ENCODE data around the gene TRAK1.

TRAK1 gene

DNA sequence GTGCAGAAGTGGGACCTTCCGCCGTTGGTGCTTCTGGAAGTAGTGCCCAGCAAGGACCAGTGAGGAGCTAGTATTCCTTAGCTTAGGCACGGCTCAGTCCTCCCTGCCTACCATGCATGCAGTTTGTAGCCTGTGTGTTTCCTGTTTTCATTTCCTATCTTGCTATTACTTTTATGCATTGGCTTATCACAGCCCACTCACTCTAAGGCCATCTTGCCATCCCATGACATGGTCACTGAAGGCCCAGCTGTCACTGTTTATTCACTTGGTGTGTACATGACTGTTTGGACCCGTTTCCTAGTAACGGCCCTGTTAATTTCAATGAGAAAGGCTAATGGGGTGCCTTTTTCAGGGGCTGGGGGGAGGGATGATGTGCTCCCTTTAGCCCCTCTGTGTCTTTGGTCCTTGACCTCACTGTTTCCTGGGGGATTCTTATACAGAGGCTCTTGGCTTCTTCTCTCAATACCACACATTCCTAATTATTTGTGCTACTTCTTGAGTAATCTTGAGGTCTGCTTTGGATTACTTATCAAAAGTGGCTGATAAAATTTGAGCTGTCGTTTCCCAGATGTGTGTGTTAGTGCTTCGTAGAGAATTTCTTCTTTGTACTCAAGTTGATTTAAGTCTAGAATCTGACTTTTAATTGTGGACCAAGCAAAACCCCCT, 24.5 kb upstream of the TRAK1 start:
- no peak for DNase-seq (ENCODE audit: low read depth in 2 of 2, low spot score in 1 of 2)

DNA sequence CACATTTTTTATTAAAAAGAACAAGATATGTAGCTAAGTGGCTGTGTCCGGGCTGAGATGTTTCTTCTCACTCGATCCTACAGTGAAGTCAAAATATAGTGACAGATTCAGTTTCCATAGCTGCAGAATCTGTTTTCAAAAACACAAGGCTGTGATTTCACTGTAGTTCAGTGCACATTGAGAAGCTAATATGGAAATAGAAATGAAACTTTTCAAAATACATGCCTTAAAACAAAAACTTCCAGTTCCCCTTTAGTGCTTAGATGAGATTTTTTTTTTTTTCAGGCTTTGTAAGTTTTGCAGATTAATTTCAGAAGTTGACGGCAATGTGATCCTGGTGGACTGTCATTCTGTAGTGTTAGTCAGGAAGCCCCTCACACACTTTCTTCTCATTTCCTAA, 23.8 kb upstream of the TRAK1 start:
- no peak for DNase-seq (ENCODE audit: low read depth in 2 of 2, low spot score in 1 of 2)

DNA sequence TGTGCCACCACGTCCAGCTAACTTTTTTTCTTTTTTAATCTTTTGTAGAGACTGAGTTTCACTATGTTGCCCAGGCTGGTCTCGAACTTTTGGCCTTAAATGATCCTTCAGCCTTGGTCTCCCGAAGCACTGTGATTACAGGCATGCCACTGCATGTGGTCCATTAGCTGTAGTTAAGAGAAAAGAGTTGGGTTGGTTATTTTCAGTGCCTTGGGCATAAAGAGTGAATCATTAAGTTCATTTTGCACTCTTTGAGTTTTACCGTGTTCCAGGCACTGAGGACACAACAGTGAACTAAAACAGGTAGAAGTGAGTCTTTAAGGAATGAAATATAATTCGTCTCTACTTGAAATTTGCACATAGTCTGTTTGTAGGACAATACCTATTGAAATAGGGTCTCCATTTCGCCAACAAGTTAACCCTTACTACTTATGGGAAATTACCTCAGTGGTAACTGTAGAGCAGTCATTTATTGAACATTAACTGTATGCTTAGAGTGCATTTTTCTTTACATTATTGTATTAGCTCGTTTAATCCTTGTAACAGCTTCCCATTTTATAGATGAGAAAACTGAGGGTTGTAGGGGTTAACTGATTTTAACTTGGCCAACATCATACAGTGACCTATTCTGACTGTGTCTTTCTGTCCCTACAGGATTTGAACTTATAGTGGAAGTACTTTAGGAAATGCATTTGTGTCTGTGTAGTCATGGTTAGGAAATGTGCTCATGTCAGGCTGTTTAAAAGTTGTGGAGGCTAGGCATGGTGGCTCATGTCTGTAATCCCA, 22.7 kb upstream of the TRAK1 start:
- no peak for DNase-seq (ENCODE audit: low read depth in 2 of 2, low spot score in 1 of 2)

DNA sequence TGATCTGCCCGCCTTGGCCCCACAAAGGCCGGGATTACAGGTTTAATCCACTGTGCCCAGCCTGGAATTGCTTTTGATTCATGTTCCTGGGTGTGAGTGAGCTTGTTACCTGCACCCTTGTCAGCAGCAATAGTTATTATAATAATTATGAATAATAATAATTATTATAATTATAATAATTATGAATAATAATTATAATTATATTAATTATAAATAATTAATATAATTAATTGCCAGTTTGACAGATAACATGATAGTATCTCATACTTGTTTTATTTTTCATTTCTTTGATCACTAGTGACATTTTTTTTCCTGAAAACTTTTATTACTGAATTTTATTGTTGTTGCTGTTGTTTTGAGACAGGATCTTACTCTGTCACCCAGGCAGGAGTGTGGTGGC, 21.1 kb upstream of the TRAK1 start:
- DNase-seq (ENCODE audit: low read depth in 2 of 2, low spot score in 1 of 2): no peak

DNA sequence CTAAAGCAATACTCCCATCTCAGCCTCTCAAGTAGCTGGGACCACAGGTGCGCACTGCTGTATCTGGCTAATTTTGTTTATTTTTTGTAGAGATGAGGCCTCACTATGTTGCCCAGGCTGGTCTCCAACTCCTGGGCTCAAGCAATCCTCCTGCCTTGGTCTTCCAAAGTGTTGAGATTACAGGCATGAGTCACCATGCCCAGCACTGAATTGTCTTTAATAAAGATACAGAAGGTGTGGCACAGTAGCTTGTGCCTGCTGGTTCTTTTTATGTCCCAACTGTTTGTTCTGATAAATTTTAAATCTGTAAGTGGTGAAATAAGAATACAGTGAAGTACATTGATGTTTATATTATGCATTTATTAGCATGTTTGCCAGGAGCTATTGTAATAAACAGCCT, 20.6 kb upstream of the TRAK1 start:
- DNase-seq (ENCODE audit: low read depth in 2 of 2, low spot score in 1 of 2): no peak

DNA sequence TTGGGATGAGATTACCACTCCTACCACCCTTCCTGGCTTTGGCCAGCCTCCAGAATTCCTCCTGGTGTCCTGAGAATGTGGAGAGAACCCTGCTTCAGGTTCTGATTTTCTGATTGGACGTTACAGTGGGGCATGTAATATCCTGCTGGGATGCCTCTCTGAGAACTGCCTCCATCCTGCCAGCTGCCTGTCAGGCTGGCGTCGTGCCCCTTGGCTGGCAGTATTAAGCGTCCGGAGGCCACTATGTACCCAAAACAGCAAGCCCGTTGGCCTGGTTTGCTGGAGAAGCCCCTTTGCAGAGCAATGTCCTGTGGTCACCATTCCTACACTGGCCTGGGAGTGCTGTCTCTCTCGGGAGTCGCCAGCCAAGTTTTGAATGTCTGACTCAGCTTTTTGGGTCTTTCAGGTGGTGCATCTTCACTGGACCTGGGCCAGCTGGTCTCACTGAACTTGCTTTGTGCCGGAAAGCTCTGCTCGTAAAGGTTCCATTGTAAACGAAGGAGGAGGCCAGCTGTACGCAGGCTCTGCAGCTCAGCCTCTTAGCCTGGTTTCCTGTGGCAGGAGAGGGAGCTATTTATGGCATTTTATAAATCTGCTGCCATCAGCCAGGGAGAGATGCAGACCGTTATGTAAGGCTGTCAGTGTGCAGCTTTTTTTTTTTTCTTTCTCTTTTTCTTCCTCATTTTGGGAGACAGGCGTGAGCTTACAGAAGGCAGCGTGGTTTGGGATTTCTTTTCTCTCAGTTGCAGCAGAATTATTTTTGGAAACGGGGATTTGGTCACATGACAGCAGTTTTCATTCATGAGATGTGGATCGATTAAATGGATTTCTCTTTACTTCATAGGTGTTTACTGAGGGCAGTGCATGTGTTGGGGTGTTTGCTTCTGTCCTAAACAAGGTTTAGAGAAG, 19.0 kb upstream of the TRAK1 start:
- no peak for DNase-seq (ENCODE audit: low read depth in 2 of 2, low spot score in 1 of 2)

DNA sequence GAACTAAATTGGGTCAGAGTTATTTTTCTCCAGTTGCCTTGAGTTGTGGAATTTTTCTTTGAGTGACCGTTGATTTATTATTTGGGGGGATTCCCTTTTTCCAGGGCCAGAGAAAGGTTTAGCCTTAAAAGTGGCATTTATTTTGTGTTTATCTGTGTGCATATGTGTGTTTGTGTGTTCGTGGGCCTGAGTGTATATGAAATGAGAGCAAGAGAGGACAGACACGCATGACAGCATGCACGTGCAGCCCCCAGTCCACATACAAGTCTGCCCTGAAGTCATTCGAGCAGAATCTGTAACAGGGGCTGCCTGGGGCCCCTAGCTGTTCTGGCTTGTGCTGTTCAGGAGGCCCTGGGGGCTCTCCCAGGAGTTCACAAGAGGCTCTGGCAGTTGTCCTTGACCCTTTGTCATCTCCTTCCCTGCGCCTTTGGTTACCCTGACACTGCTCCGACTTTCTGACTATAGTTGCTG, 18.3 kb upstream of the TRAK1 start:
- DNase-seq (ENCODE audit: low read depth in 2 of 2, low spot score in 1 of 2): no peak

DNA sequence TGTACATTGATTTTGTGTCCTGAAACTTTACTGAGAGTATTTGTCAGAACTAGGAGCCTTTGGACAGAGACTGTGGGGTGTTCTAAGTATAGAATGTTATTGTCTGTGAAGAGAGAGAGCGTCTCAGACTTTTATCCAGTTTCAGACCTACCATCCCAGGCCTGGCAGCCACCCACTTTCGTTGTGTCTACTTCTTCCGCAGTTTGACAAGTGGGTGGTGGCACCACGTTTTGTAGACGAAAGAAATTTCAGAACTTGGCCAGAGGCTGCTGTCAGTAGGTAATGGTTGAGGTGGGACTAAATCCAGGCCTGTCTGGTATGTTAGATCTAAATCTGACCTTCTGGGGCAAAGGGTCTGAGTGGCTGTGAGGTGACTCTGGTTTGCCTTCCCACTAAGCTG, 13.4 kb upstream of the TRAK1 start:
- DNase-seq (ENCODE audit: low read depth in 2 of 2, low spot score in 1 of 2): no peak

DNA sequence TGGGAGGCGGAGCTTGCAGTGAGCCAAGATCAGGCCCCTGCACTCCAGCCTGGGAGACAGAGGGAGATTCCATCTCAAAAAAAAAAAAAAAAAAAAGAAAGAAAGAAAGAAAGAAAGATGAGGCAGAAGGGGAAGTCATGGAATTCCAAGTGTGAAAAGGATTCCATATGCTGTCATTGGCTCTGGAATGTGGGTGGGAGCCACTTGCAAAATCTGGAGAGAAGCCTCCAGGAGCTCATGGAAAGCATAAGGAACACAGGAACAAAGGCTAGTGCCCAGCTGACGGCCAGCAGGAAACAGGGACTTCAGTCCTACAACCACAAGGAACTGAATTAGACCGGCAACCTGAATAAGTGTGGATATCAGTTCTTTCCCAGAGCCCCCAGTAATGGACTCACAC, 12.5 kb upstream of the TRAK1 start:
- DNase-seq (ENCODE audit: low read depth in 2 of 2, low spot score in 1 of 2): no peak

DNA sequence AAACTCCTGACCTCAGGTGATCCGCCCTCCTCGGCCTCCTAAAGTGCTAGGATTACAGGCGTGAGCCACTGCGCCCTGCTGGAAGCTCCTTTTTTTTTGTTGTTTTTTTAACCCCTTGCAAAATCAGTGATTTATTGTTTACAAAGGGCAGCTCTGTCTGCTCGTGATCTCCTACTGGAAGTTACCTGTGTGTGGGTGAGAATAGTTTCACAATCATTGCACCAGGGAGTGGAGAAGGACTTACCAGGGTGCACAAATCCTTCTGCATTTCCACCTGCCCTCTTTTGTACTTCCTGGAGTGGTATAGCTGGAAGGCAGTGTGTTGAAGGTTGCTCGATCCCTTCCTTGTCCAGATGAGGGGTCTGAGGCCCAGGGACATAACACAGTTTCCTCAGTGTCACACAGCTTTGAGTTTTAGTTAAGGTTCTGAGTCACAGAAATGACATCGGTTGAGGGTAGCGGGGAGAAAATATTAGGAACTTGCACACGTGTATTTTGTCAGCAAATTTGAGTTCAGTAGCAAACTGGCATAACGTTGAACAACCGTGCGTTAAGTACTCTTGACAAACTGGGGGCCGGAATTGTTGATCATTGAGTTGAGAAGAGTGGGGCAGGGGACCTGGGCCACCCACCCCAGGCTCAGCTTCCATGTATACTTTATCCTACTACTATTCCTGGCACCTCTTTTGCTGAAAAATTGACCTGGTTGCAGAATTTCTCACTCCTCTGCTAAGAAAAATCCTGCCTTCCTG, 11.3 kb upstream of the TRAK1 start:
- DNase-seq (ENCODE audit: low read depth in 2 of 2, low spot score in 1 of 2): no peak

DNA sequence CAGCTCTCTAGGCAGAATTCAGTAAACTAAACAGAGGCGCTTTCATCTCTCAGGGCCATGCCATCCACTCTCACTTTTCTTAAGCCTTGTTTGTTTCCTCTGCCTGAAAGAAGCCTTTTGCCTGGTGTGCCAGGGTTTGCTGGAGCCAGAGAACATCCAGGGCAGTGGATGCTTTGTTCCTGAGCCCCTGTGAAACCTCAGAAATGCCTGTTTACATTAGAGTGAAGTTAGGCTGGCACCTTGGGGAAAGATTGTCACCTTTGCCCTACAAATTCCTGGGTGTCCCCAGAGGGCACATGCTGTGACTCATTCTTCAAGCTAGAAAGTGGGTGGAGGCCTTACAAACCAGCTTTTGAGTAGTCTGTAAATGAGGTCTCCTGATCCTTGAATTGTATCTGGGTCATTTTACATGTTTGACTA, 10.7 kb upstream of the TRAK1 start:
- no peak for DNase-seq (ENCODE audit: low read depth in 2 of 2, low spot score in 1 of 2)

DNA sequence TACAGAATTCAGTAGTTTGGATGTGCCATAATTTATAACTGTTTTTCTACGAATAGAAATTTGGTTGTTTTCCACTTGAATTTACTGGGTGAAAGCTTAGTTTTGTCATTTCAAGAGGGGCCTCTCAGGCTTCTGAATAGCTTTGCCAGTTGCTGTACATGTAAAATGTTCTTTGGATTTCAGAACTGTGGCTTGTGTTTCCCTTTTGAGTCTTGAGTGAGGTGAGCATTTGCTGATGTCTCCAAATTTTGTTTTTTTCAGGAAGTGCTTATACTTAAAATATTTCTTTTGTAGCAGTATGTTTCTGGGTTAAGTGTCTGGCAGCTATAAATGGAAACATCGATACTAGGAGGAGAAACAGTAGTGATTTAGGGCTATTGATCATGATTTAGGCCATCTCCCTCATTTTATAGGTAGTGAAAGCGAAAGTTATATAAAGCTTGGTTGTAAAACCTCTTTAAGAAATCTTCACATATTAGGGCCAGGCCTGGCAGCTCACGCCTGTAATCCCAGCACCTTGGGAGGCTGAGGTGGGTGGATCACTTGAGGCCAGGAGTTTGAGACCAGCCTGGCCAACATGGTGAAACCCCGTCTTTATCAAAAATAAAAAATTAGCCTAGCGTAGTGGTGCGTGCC, 9.2 kb upstream of the TRAK1 start:
- DNase-seq (ENCODE audit: low read depth in 2 of 2, low spot score in 1 of 2): no peak

DNA sequence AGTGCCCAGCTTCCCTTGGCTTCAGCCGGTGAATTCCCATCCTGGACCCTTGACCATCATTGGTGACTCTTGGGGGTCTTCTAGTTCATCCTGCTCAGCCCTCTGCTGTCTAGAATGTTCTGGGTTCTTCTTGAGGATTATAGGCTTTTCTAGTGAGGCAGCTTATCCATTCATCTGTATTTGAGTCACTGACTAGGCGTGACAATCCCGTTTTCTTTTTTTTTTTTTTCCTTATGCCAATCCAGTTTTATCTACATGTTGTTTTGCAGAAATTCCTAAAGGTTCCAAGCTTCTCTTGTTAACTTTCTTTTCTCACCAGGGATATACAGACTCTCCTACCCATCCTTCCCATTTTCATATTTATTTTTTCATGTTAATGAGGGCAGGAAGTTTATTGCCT, 6.6 kb upstream of the TRAK1 start:
- no peak for DNase-seq (ENCODE audit: low read depth in 2 of 2, low spot score in 1 of 2)

DNA sequence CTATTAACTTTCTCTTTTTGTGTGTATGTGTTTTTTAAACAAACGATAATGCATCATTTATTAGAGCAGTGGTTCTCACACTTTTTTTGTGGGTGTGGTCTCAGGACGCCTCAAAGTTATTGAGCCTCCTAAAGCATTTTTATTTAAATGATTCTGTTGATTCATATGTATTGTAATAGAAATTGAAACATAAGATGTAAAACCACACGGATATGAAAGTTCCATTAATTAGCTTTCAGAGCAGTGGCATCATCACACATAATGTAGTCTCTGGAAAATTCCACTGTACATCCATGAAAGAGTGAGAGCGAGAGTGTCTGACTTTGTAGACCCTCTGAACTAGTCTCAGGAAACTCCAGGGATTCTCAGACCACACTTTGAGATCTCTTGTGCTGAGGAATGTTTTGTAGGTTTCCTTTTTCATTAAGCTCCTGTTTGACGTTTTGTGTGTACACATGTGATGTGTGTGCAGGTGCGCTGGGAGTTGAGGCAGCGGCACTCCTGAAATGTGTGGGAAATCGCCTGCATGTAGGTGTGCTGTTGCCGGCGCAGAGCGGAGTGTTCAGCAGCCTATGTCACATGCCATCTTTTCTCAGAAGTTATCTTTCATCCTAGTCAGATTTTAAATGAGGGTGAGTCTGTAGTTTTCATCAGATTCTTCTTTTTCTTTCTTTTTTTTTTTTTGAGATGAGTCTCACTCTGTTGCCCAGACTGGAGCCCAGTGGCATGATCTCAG, 5.3 kb upstream of the TRAK1 start:
- no peak for DNase-seq (ENCODE audit: low read depth in 2 of 2, low spot score in 1 of 2)

DNA sequence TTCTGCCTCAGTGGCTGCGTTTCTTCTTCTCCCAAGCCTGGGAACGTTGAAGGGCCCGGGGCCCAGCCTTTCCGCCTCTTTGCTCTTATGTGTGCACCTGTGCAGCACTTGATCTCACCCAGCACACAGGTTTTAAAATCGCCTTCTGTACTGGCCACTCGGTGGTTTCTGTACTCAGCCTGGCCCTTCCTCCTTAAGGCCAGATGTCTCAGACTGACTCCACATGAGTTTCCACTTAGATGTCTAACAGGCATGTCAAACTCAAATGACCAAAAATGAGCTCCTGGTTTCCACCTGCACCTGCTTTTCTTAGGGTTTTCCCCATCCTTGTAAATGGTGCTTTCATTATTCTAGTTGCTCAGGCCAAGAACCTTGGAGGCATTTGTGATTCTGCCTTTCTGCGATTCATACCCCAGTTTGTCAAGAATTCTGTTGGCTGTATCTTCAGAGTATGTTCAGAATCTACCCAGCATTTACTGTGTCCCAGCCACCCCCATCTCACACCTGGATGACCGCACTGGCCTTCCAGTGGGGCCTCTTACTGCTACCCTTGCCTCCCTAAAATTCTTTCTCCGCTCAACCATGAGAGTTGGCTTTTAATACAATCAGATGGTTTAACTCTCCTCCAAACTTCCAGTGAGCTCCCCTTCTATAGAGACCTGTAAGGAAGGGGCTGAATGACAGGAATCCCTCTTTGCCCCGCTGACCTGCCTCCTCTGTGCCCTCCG, 2.2 kb upstream of the TRAK1 start:
- no peak for DNase-seq (ENCODE audit: low read depth in 2 of 2, low spot score in 1 of 2)

DNA sequence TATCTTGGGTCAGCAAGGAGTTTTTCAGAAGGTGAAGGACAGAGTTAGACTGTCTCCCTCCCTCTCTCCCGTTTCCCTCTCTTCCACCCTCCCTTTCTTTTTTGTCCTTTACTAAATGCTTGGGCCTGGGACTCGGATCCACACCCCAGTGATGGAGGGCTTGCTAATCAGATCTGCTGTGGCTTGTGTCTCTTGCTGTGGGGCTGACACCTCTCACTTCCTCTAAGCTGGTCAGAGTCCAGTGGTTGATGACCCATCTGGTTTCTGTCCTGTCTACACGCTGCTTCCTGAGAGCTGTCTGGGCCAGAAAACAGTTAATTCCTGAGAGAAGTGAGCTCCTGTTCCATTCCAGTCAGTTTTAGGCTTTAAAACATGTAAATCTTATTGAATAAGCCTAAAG, 849 bp downstream of the TRAK1 start:
- no peak for DNase-seq (ENCODE audit: low read depth in 2 of 2, low spot score in 1 of 2)

DNA sequence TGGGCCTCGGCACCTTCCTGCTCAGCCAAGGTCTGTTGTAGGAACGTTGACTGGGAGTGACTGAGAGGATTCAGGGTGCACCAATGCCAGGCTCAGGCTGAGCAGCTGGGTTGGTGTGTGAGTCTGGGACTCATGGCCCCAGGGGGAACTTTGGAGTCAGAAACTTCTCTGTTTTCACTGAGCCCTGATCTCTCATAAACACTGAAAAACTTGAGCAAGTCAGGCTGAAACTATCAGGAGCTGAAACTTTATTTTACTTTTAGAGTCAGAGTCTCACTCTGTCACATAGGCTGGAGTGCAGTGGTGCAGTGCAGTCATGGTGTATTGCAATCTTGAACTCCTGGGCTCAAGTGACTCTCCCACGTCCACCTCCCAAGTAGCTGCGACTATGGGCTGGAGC, 3.0 kb downstream of the TRAK1 start:
- DNase-seq (ENCODE audit: low read depth in 2 of 2, low spot score in 1 of 2): no peak

DNA sequence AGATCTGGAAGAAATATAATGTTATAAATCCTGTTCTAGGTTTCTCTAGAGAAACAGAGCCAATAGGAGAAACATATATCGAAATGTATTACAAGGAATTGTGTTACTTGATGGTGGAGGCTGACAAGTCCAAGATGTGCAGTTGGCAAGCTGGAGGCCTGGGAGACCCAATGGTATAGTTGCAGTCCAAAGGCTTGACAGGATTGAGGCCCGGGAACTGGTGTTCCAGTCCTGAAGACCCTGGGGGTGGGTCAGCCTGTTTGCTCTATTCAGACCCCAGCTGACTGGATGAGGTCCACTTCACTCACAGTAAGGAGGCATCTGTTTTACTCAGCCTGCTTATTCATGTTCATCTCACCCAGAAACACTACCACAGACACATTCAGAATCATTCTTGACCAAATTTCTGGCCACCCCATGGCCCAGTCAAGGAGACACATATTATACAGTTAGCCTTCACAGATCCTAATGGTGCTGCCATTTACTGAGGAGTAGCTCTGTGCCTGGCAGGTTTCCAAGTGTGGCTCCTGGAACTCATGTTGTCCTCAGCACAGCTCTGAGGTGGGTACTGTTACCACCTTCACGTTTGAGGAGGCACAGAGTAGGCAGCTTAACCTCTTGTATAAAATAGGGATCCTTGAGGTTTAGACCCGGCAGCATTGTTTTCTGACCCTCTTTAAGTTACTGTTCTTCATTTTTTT, 3.7 kb downstream of the TRAK1 start:
- no peak for DNase-seq (ENCODE audit: low read depth in 2 of 2, low spot score in 1 of 2)

DNA sequence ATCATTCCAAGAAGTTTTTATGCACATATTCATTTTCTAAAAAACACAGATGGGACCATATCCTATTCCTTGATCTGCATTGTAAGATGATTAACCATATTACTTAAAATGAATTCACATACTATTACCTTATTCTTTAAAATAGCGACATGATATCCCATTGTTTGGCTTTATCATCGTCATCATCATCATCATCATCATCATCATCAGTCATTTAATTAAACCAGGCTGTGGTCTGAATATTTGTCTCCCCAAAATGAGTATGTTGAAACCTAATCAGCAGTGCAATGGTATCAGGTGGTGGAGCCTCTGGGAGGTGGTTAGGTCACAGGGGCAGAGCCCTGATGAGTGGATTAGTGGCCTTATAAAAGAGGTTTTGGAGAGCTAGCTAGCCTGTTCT, 4.4 kb downstream of the TRAK1 start:
- DNase-seq (ENCODE audit: low read depth in 2 of 2, low spot score in 1 of 2): no peak
